ENCODE measurements around the gene ADIPOR2.

DNA sequence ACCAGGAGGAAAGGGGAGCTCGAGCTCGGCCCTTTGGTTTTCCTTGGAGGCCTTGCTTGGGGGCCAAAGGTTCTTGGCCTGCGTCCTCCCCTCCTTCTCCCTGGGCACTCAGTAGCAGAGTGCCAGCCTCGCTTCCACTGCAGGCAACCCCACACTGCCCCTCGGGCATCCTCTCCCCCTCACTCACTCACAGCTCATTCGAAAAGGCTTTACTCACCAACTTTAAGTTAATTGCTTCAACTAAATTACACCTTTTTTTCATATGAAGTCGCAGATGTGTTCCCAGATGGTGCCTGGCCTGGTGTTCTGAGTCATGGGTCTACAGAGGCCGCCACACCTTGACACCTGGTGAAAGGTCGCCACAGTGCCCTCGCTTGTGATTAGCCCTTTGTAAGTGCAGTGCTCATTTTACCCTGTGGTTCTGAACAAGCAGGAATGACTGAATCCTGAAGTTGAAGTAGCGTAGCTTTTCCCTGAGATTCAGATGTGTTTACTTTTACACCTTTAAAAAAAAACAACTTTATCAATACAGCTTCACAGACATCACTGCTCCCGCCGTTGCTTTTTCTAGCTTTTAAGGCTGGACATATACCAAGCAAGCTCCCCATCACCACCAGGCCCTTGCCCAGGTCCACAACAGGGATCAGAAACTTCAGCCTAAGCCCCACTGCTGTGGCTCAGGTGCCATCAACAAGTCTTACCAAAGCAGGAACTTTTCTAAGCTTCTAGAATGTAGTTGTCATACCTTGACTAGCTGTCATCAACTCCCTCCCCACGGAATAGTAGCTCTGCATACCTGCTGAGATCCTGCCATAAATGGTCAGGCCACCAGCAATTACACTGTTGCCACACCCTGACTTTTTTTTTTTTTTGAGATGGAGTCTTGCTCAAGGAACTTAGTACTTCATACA is 20.3 kb upstream of the ADIPOR2 start:
- no peak for TF ChIP-seq TAF1 (IDR thresholded peaks at IDR 0.05; ENCODE audit: borderline replicate concordance, low read depth, low read length)
- no peak for TF ChIP-seq POLR2A (IDR thresholded peaks at IDR 0.05; ENCODE audit: low read depth, low read length)
- no peak for TF ChIP-seq POLR2AphosphoS5 (IDR thresholded peaks at IDR 0.05; ENCODE audit: low read depth, low read length)
